Astrocyte of the spinal cord (primary cell): ENCODE results near the gene ERI2.
"Not testable (repeated sequence)": the region's sequence is repeated elsewhere in the genome, so short reads cannot be mapped to it uniquely, and the experiment has no call there.

Experiments used
- DNase-seq: peaks from one replicate; pipeline ENCODE4 v3.0.0; 2011; ENCODE audit warnings: low read depth, low spot score
- H3K4me3 ChIP-seq: 2 replicates; pipeline ENCODE4 v1.5.1; 2011; ENCODE audit warnings: low read depth, mild to moderate bottlenecking, low read length, moderate library complexity
- CTCF ChIP-seq: IDR thresholded peaks from 2 replicates; pipeline ENCODE4 v1.5.1; 2012; ENCODE audit warnings: low read depth, mild to moderate bottlenecking, low read length, inconsistent platforms
- in situ Hi-C: cut with HindIII; loops from 2 replicates; pipeline ENCODE4 v1.10.0; 2017; ENCODE audit warnings: low sequenced_read_pairs

ERI2 gene

GRCh38 chr16:20807862-20808261 is 1.6 kb upstream of the ERI2 start:
- no peak for DNase-seq
- in situ Hi-C loops = no loop called here
- TF ChIP-seq CTCF = no peak
- H3K4me3 ChIP-seq = no peak overlapping the region

- in situ Hi-C loops = not testable (repeated sequence)
These were observed 546 bp downstream of the ERI2 start for GRCh38 chr16:20805684-20806167.

GRCh38 chr16:20803561-20804214 is 2.6 kb downstream of the ERI2 start:
- no peak for TF ChIP-seq CTCF
- no peak overlapping the region for H3K4me3 ChIP-seq
- in situ Hi-C loops = no loop called here
- DNase-seq = no peak

More at GRCh38 chr16:20805684-20806167, 546 bp downstream of the ERI2 start:
- not testable (repeated sequence) for DNase-seq
- H3K4me3 ChIP-seq = peak overlapping the region; percentile 79

- in situ Hi-C loops = no loop called here
- TF ChIP-seq CTCF = no peak
- no peak for DNase-seq
- H3K4me3 ChIP-seq = no peak overlapping the region
These were observed 3.1 kb downstream of the ERI2 start for GRCh38 chr16:20803192-20803560.

- H3K4me3 ChIP-seq = no peak overlapping the region
- no peak for DNase-seq
- in situ Hi-C loops = no loop called here
- TF ChIP-seq CTCF = no peak
These were observed 5.0 kb downstream of the ERI2 start for GRCh38 chr16:20801278-20801677.

GRCh38 chr16:20799599-20799998 is 6.7 kb downstream of the ERI2 start:
- peak; percentile 52 for DNase-seq
- in situ Hi-C loops = no loop called here
- no peak overlapping the region for H3K4me3 ChIP-seq
- peak; percentile 63 for TF ChIP-seq CTCF

- no peak for DNase-seq
- TF ChIP-seq CTCF = no peak
- no peak overlapping the region for H3K4me3 ChIP-seq
- in situ Hi-C loops = no loop called here
These were observed 7.9 kb downstream of the ERI2 start for GRCh38 chr16:20798364-20798763.
